ENCODE data around the gene TMEM161A.
"Not testable (repeated sequence)": the region's sequence is repeated elsewhere in the genome, so short reads cannot be mapped to it uniquely, and the experiment has no call there.

TMEM161A gene

GRCh38 chr19:19106056-19106551 lies 32.2 kb downstream of the TMEM161A start:
- H3K9me3 Mint-ChIP-seq, result no peaks in the 10 kb centered on the region
- H3K27ac Mint-ChIP-seq, result peak overlapping the region; percentile 93
- peak overlapping the region; percentile 77 for H3K4me3 Mint-ChIP-seq
- H3K4me1 Mint-ChIP-seq, result peaks cover 43% of the 10 kb centered on the region
- H3K27me3 Mint-ChIP-seq (ENCODE audit: low read depth, poor library complexity), result peaks cover 22% of the 10 kb centered on the region
- peaks cover 11% of the 10 kb centered on the region for H3K36me3 Mint-ChIP-seq (ENCODE audit: low read depth)
- peak; percentile 72 for DNase-seq
- TF ChIP-seq, protein P1, sequence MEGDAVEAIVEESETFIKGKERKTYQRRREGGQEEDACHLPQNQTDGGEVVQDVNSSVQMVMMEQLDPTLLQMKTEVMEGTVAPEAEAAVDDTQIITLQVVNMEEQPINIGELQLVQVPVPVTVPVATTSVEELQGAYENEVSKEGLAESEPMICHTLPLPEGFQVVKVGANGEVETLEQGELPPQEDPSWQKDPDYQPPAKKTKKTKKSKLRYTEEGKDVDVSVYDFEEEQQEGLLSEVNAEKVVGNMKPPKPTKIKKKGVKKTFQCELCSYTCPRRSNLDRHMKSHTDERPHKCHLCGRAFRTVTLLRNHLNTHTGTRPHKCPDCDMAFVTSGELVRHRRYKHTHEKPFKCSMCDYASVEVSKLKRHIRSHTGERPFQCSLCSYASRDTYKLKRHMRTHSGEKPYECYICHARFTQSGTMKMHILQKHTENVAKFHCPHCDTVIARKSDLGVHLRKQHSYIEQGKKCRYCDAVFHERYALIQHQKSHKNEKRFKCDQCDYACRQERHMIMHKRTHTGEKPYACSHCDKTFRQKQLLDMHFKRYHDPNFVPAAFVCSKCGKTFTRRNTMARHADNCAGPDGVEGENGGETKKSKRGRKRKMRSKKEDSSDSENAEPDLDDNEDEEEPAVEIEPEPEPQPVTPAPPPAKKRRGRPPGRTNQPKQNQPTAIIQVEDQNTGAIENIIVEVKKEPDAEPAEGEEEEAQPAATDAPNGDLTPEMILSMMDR (IDR thresholded peaks at IDR 0.05), result no peak

- TF ChIP-seq, protein P1 (IDR thresholded peaks at IDR 0.05), result no peak
- Mint-ChIP-seq H3K4me3 (peak overlapping the region; percentile 77), H3K9me3 (no peaks in the 10 kb centered on the region), H3K27me3 (ENCODE audit: low read depth, poor library complexity) (peaks cover 22% of the 10 kb centered on the region), H3K27ac (peak overlapping the region; percentile 93), H3K36me3 (ENCODE audit: low read depth) (peaks cover 11% of the 10 kb centered on the region), H3K4me1 (peaks cover 48% of the 10 kb centered on the region)
- peak; percentile 86 for DNase-seq
These were observed 32.8 kb downstream of the TMEM161A start for GRCh38 chr19:19105365-19106055.

DNA sequence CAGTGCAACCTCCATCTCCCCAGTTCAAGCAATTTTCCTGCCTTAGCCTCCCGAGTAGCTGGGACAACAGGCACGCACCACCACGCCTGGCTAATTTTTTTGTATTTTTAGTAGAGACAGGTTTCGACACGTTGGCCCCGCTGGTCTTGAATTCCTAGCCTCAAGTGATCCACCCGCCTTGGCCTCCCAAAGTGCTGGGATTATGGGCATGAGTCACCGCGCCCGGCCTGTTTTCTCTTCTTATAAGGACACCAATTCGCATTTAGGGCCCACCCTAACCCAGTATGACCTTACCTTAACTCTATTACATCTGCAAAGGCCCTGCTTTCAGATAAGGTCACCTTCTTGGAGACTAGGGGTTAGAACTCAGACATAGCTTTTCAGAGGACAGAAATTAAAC lies 35.1 kb downstream of the TMEM161A start:
- no peak for DNase-seq
- H3K27ac Mint-ChIP-seq, result no peak overlapping the region
- peaks cover 10% of the 10 kb centered on the region for H3K27me3 Mint-ChIP-seq (ENCODE audit: low read depth, poor library complexity)
- TF ChIP-seq, protein P1 (IDR thresholded peaks at IDR 0.05), result no peak
- H3K9me3 Mint-ChIP-seq, result no peaks in the 10 kb centered on the region
- no peak overlapping the region for H3K4me3 Mint-ChIP-seq
- H3K36me3 Mint-ChIP-seq (ENCODE audit: low read depth), result peaks cover 11% of the 10 kb centered on the region
- H3K4me1 Mint-ChIP-seq, result peaks cover 54% of the 10 kb centered on the region

GRCh38 chr19:19102566-19102965 lies 35.7 kb downstream of the TMEM161A start:
- not testable (repeated sequence) for H3K27ac Mint-ChIP-seq; DNase-seq; H3K9me3 Mint-ChIP-seq; H3K4me3 Mint-ChIP-seq; H3K27me3 Mint-ChIP-seq (ENCODE audit: low read depth, poor library complexity)
- peaks cover 52% of the 10 kb centered on the region for H3K4me1 Mint-ChIP-seq
- peaks cover 11% of the 10 kb centered on the region for H3K36me3 Mint-ChIP-seq (ENCODE audit: low read depth)

GRCh38 chr19:19101540-19101939 lies 36.7 kb downstream of the TMEM161A start:
- Mint-ChIP-seq H3K4me3 (no peak overlapping the region), H3K36me3 (ENCODE audit: low read depth) (peaks cover 14% of the 10 kb centered on the region), H3K27ac (no peak overlapping the region), H3K9me3 (no peaks in the 10 kb centered on the region), H3K4me1 (peaks cover 53% of the 10 kb centered on the region), H3K27me3 (ENCODE audit: low read depth, poor library complexity) (peaks cover 9% of the 10 kb centered on the region)
- TF ChIP-seq, protein P1 (IDR thresholded peaks at IDR 0.05), result no peak
- DNase-seq, result no peak

- H3K27ac Mint-ChIP-seq, result peak overlapping the region; percentile 54
- peaks cover 38% of the 10 kb centered on the region for H3K4me1 Mint-ChIP-seq
- H3K4me3 Mint-ChIP-seq, result no peak overlapping the region
- TF ChIP-seq, protein P1 (IDR thresholded peaks at IDR 0.05), result no peak
- H3K36me3 Mint-ChIP-seq (ENCODE audit: low read depth), result peaks cover 14% of the 10 kb centered on the region
- H3K27me3 Mint-ChIP-seq (ENCODE audit: low read depth, poor library complexity), result peaks cover 2% of the 10 kb centered on the region
- DNase-seq, result no peak
- no peaks in the 10 kb centered on the region for H3K9me3 Mint-ChIP-seq
These were observed 39.3 kb downstream of the TMEM161A start for GRCh38 chr19:19098703-19099632.
